ENCODE measurements around the gene EIF4A3. TPM values are rescaled to one million over a fixed set of nuclear protein-coding genes. Genes with fewer than 3 reads are reported as not detected.

EIF4A3 gene
- total and polyA plus RNA-seq, 4 donors = 29.0 to 35.1 (median 33.4) TPM

GRCh38 chr17:80187090-80187489 lies 40.2 kb upstream of the EIF4A3 start (continued):
- TF ChIP-seq CTCF (IDR thresholded peaks at IDR 0.05; ENCODE audit: low read depth, low read length, missing input control) (no peak), RXRA (IDR thresholded peaks at IDR 0.05) (no peak), JUND (IDR thresholded peaks at IDR 0.05) (no peak), RAD21 (IDR thresholded peaks at IDR 0.05) (no peak)

- Histone ChIP-seq H3K27ac (ENCODE audit: low read depth in 1 of 2, low read length in 2 of 2) (no peak overlapping the region), H3K9ac (ENCODE audit: low read depth in 1 of 2, low read length in 2 of 2) (no peak overlapping the region), H3K4me1 (ENCODE audit: control insufficient read depth in 4 of 4, insufficient read depth in 4 of 4, low read length in 3 of 4) (no peaks in the 10 kb centered on the region), H3K4me3 (ENCODE audit: low read depth in 1 of 3, low read length in 3 of 3) (no peak overlapping the region), H3K9me3 (ENCODE audit: control insufficient read depth in 4 of 4, low read length in 3 of 4) (no peaks in the 10 kb centered on the region), H3K36me3 (ENCODE audit: control insufficient read depth in 4 of 4, insufficient read depth in 3 of 4, low read depth in 1 of 4, low read length in 3 of 4) (no peaks in the 10 kb centered on the region), H3K27me3 (ENCODE audit: control insufficient read depth in 4 of 4, insufficient read depth in 4 of 4, low read length in 3 of 4) (no peaks in the 10 kb centered on the region)
- no peak for TF ChIP-seq ATF3 (IDR thresholded peaks at IDR 0.05)
- no peak for TF ChIP-seq YY1 (IDR thresholded peaks at IDR 0.05)
- no peak for TF ChIP-seq SP1 (IDR thresholded peaks at IDR 0.05)
- no peak for TF ChIP-seq JUND (IDR thresholded peaks at IDR 0.05)
- TF ChIP-seq REST (IDR thresholded peaks at IDR 0.05) = no peak
- TF ChIP-seq TAF1 (conservative IDR thresholded peaks at IDR 0.05) = no peak
- TF ChIP-seq NR2F2 (IDR thresholded peaks at IDR 0.05) = no peak
- no peak for TF ChIP-seq RXRA (IDR thresholded peaks at IDR 0.05)
- TF ChIP-seq FOXA1 (IDR thresholded peaks at IDR 0.05) = no peak
- TF ChIP-seq EGR1 (IDR thresholded peaks at IDR 0.05; ENCODE audit: low read depth in 2 of 2) = no peak
- TF ChIP-seq MAX (IDR thresholded peaks at IDR 0.05) = no peak
- no peak for TF ChIP-seq ZBTB33 (IDR thresholded peaks at IDR 0.05)
- no peak for DNase-seq (ENCODE audit: low spot score)
- 92% methylated on average over 9 of the region's 9 CpGs for WGBS
These were observed 39.0 kb upstream of the EIF4A3 start for GRCh38 chr17:80185968-80186367.

- Histone ChIP-seq H3K27ac (ENCODE audit: low read depth in 1 of 2, low read length in 2 of 2) (no peak overlapping the region), H3K9me3 (ENCODE audit: control insufficient read depth in 4 of 4, low read length in 3 of 4) (no peaks in the 10 kb centered on the region), H3K36me3 (ENCODE audit: control insufficient read depth in 4 of 4, insufficient read depth in 3 of 4, low read depth in 1 of 4, low read length in 3 of 4) (no peaks in the 10 kb centered on the region), H3K9ac (ENCODE audit: low read depth in 1 of 2, low read length in 2 of 2) (no peak overlapping the region), H3K4me1 (ENCODE audit: control insufficient read depth in 4 of 4, insufficient read depth in 4 of 4, low read length in 3 of 4) (no peaks in the 10 kb centered on the region), H3K4me3 (ENCODE audit: low read depth in 1 of 3, low read length in 3 of 3) (no peak overlapping the region), H3K27me3 (ENCODE audit: control insufficient read depth in 4 of 4, insufficient read depth in 4 of 4, low read length in 3 of 4) (no peaks in the 10 kb centered on the region)
- no peak for DNase-seq (ENCODE audit: low spot score)
- WGBS = 87% methylated on average over 10 of the region's 10 CpGs
- TF ChIP-seq HNF4G (IDR thresholded peaks at IDR 0.05) = no peak
- TF ChIP-seq RAD21 (IDR thresholded peaks at IDR 0.05) = no peak
- TF ChIP-seq RXRA (IDR thresholded peaks at IDR 0.05) = no peak
- no peak for TF ChIP-seq HNF4A (conservative IDR thresholded peaks at IDR 0.05)
- TF ChIP-seq FOXA2 (IDR thresholded peaks at IDR 0.05) = no peak
- no peak for TF ChIP-seq TAF1 (conservative IDR thresholded peaks at IDR 0.05)
- no peak for TF ChIP-seq ATF3 (IDR thresholded peaks at IDR 0.05)
- TF ChIP-seq NR2F2 (IDR thresholded peaks at IDR 0.05) = no peak
- TF ChIP-seq CTCF (IDR thresholded peaks at IDR 0.05; ENCODE audit: low read depth, low read length, missing input control) = no peak
- TF ChIP-seq GABPA (IDR thresholded peaks at IDR 0.05 in 1 of 2, conservative IDR thresholded peaks at IDR 0.05 in 1 of 2) = no peak
- TF ChIP-seq MAX (IDR thresholded peaks at IDR 0.05) = no peak
- TF ChIP-seq FOXA1 (IDR thresholded peaks at IDR 0.05) = no peak
These were observed 37.4 kb upstream of the EIF4A3 start for GRCh38 chr17:80184423-80184714.

Measured in liver (tissue), 9 donors.